Activated T-helper 1 cell treated with anti-CD3 and anti-CD28 coated beads, Interleukin-2, amount 50 U/mL, for 16 hours (primary cell): ENCODE measurements around the gene ICOS.
"Not testable (repeated sequence)": the region's sequence is repeated elsewhere in the genome, so short reads cannot be mapped to it uniquely, and the experiment has no call there.

ENCODE experiments used
- DNase-seq, 2 donors: peaks; one replicate each; pipeline ENCODE4 v3.0.0-alpha.2; 2020; ENCODE audit warnings: low read depth in 1 of 2, low spot score in 1 of 2

Gene ICOS

DNA sequence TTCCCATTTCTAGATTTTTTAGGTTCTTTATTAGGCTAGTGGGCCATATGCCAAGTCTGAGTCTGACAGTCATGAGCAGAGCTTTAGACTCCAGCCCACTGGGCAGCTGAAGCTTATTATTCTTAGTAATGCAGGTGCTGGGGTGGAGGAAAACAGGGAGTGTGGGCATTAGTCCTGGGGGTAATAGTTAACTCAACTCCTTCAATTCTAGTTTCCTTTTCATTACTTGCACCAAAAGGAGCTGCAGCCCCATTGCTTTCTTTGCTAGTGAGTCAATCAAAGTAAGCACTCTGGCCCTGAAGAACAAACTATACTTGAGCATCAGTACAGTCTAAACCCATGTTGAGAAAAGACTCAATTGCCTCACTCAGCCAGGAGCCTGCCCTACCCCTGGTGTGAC, 35.5 kb downstream of the ICOS start:
- no peak for DNase-seq

DNA sequence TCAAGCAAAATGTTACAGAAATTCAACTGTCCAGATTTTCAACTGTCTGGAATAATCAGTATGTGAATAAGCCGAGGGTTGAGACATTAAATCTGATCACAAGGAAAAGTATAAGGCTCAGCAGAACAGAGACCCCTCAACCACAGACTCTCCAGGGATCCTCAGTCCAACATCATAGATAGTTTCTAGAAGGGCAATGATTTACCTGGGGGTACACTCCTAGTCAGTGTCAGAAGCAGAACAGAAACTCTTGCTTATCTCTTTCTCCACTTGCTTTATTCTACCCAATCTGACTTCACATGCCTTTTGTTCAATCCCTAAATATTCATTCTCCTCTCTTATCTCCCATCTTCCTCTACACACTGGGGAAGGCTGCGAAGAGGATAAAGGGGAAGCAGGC, 36.4 kb downstream of the ICOS start:
- DNase-seq: no peak

DNA sequence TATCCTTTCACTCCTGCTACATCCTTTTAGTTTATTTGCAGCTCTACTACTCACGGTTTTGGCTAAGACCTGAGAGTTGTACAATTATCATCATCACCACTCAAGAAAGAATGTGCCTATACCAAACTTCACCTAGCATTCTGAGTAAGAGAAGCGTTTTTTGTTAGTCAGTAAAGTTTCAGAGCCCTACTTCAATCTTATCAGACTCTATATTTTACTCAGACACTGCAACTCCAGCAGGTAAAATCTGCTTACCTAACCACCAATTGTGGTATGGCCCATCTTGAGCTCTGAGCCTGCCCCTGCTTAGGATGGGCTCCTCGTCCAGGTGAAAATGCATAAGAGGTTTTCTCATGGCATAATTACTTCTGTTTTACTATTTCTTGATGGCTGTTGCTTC, 37.1 kb downstream of the ICOS start:
- no peak for DNase-seq

DNA sequence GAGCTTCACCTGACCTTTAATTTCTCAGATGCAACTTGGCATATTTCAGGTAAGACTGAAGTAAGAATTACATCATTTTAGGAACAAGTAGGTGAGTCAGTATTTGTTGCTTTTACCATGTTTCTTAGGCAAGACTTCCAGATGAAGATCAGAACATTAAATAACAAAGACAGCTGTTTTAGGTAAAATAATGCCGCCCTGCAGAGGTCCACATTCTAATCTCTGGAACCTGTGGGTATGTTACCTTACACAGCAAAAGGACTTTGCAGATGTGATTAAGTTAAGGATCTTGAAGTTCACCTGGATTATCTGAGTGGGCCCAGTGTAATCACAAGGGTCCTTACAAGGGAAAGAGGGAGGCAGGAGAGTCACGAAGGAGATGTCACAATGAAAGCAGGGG, 39.3 kb downstream of the ICOS start:
- no peak for DNase-seq

DNA sequence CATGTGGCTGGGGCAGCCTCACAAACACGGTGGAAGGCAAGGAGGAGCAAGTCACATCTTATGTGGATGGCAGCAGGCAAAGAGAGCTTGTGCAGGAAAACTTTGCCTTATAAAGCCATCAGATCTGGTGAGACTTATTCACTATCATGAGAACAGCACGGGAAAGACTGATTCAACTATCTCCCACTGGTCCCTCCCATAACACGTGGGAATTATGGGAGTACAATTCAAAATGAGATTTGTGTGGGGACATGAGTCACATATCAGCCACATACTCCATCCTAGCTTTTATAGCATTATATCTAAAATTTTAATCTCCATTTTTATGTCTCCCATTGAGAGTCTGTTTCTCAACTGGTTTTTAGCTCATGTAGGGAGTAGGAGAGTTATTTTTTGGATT, 45.7 kb downstream of the ICOS start:
- DNase-seq: no peak

DNA sequence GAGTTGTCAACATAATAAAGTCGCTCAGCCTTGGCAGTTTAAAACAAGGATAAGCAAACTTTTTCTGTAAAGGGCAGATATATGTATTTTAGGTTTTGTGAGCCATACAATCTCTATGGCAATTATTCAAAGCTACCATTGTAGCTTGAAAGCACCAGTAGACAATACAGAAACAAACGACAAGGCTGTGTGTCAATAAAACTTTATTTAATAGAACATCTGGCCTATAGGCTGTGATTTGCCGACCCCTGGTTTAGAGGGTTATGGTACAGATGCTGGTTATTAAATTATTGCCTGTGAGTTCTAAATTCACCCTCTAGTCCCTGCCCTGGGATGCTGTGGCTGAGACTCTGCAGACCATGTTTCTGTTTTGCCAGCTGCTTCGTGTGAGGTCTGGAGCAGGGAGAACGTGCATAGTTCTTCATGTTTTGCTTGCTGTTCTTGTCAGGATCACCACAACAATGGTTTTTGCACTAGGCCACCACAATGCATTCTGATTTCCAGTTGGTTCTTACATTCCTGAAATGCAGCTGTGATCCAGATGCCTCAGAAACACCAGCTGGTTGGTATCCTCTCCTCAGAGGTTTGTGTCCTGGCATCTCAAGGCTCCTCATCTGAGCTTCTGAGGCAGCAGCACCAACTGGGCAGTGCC, 46.6 kb downstream of the ICOS start:
- DNase-seq: no peak

DNA sequence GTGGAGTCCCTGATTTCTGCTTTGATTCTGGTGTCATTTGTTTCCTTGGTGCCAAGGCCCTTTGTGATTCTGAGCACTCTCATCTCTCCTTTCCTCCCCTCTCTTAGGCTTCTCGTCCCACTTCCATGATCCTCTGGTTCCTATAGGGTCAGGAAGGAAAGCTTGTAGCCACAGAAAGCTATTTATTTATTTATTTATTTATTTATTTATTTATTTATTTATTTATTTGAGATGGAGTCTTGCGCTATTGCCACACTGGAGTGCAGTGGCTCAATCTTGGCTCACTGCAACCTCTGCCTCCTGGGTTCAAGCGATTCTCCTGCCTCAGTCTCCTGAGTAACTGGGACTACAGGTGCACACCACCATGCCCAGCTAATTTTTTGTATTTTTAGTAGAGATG, 49.4 kb downstream of the ICOS start:
- DNase-seq: not testable (repeated sequence)

DNA sequence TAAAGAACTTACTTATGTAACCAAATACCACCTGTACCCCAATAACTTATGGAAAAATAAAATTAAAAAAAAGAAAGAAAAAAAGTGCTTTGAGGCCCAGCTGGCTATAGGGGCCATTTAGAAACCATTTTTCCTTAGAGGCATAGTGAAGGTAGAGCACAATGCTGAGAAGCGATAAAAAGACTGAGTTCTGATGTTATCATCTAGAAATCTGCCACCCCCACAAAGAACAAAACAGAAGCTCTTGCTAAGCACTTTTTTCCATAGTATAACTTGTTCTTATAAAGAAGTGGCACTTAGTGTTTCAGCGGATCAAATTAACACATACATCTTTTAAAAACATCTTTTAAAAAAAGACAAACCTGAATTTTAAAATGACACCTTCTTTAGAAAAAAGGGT, 51.4 kb downstream of the ICOS start:
- no peak for DNase-seq

DNA sequence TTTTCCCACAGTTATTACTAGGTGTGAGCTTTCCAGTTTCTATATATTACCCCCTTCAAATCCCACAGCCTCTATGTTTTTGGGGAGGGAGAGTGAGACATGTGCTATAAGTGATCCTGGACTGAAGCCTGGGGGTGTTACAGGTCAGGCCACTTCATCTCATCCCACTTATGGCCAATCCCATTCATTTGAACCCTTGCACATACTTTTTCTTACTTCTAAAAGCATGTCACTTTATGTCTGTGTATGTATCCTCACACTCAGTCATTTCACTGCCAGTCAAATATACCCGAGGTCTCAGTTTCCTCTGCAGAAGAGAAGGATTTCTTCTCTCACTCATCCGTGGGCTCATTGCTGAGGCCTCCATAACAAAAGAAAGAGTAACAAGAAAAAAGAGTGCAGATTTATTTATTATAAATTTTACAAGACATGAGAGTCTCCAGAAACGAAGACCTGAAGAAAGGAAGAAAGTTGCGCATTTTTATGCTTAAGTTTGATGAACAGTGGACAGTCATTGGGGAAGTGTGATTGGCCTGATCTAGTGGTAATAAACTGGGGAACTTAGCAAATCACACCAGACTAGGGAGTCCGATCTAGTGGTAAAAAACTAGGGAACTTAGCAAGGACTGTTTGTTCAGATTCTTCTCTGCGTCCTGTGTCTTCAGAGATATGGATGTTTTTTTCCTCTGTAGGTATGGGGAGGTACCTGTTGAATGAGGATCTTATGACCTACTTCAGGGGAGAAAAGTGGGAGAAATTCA, 52.1 kb downstream of the ICOS start:
- DNase-seq: no peak

DNA sequence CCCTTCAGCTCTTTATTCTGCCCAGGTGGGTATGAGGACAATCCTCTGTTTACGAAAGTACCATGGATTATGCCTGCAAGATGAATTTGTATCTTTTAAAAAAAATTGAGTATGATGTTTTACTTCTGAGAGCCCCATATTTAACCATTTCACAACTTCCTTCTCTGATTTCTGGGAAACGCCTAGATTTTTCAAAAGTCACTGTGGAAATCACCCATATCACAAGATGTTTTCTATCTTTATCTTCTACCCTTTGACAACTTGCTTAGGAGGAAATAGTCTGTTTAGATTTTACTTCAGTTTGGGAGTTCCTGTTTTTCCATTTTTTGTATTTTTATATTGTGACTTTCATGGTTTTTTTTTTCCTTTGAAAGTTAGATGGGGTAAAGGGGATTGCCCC, 53.0 kb downstream of the ICOS start:
- no peak for DNase-seq

DNA sequence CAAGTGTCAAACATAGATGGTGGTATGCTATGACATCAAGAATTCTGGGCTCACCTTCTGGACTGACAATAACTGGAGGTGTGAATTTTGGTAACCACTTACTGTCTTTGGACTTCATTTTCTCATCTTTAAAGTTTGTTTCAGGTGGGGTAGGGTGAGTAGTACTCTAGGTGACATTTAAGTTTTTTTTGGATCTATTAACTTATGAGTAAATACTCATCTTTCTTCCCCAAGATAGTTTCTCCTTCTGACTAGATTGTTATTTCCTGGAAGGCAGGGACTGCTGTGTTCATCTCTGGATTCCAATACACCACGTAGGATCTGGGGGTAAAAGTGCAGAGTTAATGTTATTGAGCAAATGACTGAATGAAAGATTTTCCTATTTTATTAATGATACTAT, 55.9 kb downstream of the ICOS start:
- DNase-seq: no peak

DNA sequence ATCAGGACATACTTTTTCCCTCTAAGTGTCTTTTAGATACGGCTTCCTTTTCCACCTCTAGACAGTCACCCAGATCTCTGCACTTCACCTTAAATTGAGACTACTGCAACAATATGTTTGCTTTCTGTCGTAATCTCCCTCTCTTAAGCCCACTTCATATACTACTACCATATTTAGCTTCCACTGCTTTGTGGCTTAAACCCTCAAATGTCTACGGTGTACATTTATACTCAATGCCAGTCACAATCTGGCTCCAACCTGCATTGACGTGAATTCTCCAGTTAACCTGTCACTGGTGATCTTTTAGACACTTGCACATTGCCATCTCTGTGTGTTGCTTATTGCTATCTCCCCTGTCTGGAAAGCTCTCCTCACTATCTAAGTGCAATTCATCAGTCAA, 56.4 kb downstream of the ICOS start:
- DNase-seq: no peak

DNA sequence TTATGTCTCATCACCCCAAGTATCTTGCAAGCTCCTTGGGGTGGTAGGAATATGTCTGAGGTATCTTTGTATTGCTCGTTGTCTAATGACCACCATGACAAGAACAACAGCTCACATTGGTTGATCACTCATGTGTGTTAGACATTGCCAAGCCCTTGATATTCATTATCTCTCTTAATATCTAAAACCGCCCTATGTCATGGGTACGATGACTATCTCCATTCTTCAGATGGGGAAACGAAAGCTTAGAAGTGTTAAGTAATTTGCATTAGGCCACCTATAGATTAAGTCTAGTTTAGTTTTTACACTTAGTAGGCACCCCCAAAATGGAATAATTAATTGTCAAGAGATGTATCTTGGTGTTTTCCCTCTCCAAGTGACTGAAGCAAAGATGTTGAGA, 57.0 kb downstream of the ICOS start:
- DNase-seq: no peak

DNA sequence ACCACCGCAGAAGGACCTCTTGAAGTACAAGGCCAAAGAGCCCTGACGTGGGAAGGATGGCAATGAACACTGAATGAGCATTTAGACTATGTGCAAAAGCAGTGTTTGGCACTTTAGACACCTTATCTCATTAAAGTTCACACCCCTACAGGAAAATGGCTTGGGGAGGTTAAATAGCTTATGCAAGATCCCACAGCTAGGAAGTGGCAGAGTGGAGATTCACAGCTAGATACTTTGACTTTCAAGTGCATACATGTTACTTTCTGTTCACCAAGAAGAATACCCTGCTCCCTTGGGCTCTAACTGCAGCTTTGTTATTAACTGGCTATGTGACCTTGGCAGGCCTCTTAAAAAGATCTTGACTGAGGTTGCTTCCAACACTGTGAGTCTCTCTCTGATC, 58.2 kb downstream of the ICOS start:
- no peak for DNase-seq

DNA sequence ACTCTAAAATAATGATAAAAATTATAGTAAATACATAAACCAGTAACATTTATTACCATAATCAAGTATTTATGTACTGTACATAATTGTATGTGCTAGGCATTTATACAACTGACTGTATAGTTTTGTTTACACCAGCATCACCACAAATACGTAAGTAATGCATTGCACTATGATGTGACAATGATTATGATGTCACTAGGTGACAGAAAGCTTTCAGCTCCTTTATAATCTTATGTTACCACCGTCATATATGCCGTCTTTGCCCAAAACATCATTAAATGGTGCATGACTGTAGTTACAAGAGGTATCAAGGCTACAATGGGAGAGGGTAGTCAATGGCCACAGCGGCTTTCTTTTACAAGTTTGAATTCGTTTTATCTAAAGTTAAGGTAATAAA, 60.1 kb downstream of the ICOS start:
- DNase-seq: no peak

DNA sequence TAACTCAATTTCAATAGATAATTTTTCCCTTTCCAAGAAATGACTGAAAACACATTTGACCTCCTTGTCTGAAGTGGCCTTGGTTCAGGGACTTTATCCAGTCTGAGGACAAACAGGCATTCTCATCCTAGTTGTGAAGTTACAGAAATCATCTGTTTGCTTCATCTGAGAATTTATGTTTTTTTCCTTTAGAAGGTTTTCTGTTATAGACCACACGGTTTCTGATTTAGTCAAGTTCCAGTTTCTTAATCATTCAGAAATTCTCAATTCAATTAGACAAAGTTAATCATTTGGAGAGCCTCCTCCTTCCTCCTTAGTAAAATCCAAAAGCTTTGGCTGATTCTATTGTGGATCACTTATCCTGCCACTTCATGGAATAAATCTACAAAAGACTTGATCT, 60.9 kb downstream of the ICOS start:
- DNase-seq: no peak

DNA sequence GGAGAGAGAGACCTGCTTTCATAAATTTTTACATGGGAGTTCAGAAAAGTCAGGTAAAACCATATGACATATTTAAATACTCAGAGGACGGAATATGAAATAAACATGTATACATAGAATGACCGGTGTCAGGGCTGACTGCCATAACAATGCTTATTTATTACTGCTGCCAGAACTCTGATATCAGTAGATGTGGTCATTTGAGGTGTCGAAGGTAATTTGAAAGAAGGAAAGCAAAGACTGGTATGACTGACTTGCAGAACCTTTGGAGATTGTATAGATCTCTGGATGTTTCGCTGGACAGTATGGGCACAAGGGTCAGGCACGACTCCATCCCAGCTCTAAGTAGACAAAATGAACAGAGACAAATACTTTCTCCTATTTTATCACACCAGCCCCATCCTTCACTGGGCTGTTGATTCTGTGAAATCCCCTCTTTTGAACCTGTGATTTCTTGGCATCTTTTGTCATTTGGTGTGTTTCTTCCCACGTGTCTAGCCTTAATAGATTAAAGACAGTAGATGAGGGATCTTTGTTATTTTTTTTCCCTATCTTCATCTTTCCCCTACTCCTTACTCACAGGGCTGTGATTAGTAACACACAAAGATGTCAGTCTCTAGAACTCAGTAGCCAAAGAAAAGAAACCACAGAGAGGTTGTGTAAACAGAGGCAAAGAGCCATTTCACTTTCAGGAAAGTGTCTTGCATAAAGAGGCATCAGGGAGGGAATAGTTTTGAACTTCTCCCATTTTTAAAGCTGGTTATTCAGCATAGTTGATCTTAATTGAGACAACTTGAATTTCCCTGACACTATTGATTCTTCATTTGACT, 61.6 kb downstream of the ICOS start:
- DNase-seq: no peak

DNA sequence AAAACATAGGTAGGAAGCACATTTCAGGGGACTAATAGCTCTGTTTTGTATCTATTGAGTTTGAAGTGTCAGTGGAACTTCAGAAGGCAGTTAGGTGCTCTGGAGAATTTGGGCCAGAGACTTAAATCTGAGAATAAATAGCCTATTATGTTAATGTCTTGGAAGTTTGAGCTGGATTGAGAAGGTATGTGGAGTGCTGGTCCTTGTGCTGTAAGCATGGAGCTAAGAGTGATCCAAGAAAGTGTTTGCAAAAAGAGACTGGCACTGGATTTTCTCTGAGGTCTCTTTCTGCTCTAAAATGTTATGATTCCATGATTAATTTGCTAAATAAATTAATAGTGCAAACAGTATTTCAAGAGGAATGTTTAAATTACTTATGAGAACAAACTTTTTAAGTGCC, 63.3 kb downstream of the ICOS start:
- DNase-seq: no peak

DNA sequence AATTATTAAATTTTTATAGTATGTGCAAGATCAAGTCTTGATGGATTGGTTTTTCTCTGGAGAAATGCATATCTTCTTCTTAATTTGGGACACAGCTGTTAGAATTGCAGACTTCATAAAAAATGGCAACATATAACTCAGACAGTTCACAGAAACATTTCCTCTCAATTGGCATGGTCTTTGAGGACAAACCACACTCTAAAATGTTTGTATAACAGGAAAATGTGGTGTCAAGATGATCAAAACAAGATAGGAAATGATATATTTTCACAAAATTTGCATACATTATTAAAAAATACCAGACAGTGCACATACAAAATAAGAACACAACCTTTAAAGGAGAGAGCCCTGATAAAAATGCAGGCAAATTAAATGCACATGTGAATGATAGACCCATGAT, 63.9 kb downstream of the ICOS start:
- DNase-seq: no peak

DNA sequence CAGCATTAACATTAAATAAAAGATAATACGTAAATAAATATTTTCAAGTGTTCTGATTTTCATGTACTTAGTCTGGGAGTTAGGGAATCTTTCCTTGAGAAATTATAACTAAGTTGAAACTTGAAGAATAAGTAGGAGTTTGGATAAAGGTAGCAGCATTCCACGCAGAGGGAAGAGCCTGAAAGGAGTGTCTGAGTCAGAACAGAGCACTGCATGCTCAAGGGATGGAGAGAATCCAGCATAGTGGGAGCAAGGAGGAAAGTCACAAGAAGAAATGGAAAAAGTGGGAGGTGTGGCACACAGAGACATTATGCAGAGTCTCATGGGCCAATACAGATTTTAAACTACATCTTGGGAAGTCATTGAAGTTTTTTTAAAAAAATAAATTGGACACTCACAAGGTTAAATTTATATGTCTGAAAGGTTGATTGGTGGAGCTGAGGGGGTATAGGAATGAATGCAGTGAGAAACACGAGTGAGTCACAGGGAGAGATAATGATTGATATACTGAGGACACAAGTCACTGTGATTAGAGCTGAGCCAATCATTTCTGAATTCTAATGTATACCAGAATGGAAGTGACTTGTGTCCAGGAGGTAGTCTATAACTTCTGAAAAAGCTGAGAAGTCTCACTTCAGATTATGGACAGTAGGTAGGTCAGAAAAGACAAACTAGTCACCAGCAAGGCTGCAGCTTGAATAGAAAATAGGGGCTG, 66.9 kb downstream of the ICOS start:
- no peak for DNase-seq

DNA sequence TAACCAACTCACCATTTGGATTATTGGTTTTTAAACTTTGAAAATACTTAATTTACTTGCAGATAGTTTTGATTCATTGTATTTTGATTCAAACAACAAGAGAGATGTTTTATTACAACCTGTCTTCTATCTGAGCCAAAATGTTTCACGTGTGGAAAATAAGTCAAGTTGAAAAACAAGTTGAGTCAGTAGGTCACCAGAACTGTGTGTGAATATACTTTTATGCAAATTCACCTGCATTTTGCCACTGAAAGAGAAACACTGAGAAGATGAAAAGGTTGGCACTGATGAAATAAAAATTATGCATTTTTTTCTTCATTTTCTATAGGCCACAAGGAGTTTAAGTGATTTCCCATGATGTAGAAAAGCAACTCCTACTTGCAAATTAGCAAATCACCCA, 68.3 kb downstream of the ICOS start:
- no peak for DNase-seq
